ENCODE results near the gene CSAG1.
"Not testable (repeated sequence)": the region's sequence is repeated elsewhere in the genome, so short reads cannot be mapped to it uniquely, and the experiment has no call there.

The CSAG1 gene

GRCh38 chrX:152735860-152736511 lies 2.5 kb upstream of the CSAG1 start:
- H3K36me3 ChIP-seq (ENCODE audit: control insufficient read depth, insufficient read depth, low read length) = no peaks in the 10 kb centered on the region

GRCh38 chrX:152735101-152735500 lies 1.6 kb upstream of the CSAG1 start:
- H3K27ac ChIP-seq (ENCODE audit: low read depth, low read length) = no peak overlapping the region
- no peaks in the 10 kb centered on the region for H3K4me1 ChIP-seq (ENCODE audit: control insufficient read depth, insufficient read depth, low read length)
- no peaks in the 10 kb centered on the region for H3K36me3 ChIP-seq (ENCODE audit: control insufficient read depth, insufficient read depth, low read length)
- H3K9ac ChIP-seq (ENCODE audit: low read length) = no peak overlapping the region
- H3K9me3 ChIP-seq (ENCODE audit: control insufficient read depth, insufficient read depth, low read depth, low read length) = peaks cover 12% of the 10 kb centered on the region; the same call in 1 of the 2 replicates
- no peak overlapping the region for H3K4me3 ChIP-seq (ENCODE audit: low read depth, low read length)
- H3K27me3 ChIP-seq (ENCODE audit: control insufficient read depth, insufficient read depth, low read length) = no peaks in the 10 kb centered on the region

More at GRCh38 chrX:152735860-152736511, 2.5 kb upstream of the CSAG1 start:
- H3K9me3 ChIP-seq (ENCODE audit: control insufficient read depth, insufficient read depth, low read depth, low read length) = peaks cover 12% of the 10 kb centered on the region; the same call in 1 of the 2 replicates
- H3K4me1 ChIP-seq (ENCODE audit: control insufficient read depth, insufficient read depth, low read length) = no peaks in the 10 kb centered on the region
- H3K4me3 ChIP-seq (ENCODE audit: low read depth, low read length) = no peak overlapping the region
- H3K27ac ChIP-seq (ENCODE audit: low read depth, low read length) = no peak overlapping the region
- H3K9ac ChIP-seq (ENCODE audit: low read length) = no peak overlapping the region
- H3K27me3 ChIP-seq (ENCODE audit: control insufficient read depth, insufficient read depth, low read length) = no peaks in the 10 kb centered on the region

DNA sequence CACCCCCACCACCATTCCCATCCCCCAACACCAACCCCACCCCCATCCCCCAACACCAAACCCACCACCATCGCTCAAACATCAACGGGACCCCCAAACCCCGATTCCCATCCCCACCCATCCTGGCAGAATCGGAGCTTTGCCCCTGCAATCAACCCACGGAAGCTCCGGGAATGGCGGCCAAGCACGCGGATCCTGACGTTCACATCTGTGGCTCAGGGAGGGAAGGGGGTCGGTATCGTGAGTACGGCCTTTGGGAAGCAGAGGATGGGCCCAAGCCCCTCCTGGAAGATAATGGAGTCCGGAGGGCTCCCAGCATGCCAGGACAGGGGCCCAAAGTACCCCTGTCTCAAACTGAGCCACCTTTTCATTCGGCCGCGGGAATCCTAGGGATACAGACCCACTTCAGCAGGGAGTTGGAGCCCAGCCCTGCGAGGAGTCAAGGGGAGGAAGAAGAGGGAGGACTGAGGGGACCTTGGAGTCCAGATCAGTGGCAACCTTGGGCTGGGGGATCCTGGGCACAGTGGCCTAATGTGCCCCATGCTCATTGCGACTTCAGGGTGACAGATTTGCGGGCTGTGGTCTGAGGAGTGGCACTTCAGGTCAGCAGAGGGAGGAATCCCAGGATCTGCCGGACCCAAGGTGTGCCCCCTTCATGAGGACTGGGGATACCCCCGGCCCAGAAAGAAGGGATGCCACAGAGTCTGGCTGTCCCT lies 780 bp upstream of the CSAG1 start:
- not testable (repeated sequence) for H3K9ac ChIP-seq (ENCODE audit: low read length); H3K27ac ChIP-seq (ENCODE audit: low read depth, low read length)

GRCh38 chrX:152725409-152725808 lies 8.1 kb downstream of the CSAG1 start:
- Histone ChIP-seq H3K27me3 (ENCODE audit: control insufficient read depth, insufficient read depth, low read length) (no peaks in the 10 kb centered on the region), H3K27ac (ENCODE audit: low read depth, low read length) (no peak overlapping the region), H3K36me3 (ENCODE audit: control insufficient read depth, insufficient read depth, low read length) (no peaks in the 10 kb centered on the region), H3K9me3 (ENCODE audit: control insufficient read depth, insufficient read depth, low read depth, low read length) (peaks cover 7% of the 10 kb centered on the region; the same call in 1 of the 2 replicates), H3K9ac (ENCODE audit: low read length) (no peak overlapping the region), H3K4me1 (ENCODE audit: control insufficient read depth, insufficient read depth, low read length) (no peaks in the 10 kb centered on the region), H3K4me3 (ENCODE audit: low read depth, low read length) (no peak overlapping the region)

More for the DNA sequence above, 780 bp upstream of the CSAG1 start:
- peaks cover 12% of the 10 kb centered on the region; the same call in 1 of the 2 replicates for H3K9me3 ChIP-seq (ENCODE audit: control insufficient read depth, insufficient read depth, low read depth, low read length)
- not testable (repeated sequence) for H3K36me3 ChIP-seq (ENCODE audit: control insufficient read depth, insufficient read depth, low read length); H3K27me3 ChIP-seq (ENCODE audit: control insufficient read depth, insufficient read depth, low read length); H3K4me1 ChIP-seq (ENCODE audit: control insufficient read depth, insufficient read depth, low read length); H3K4me3 ChIP-seq (ENCODE audit: low read depth, low read length)

DNA sequence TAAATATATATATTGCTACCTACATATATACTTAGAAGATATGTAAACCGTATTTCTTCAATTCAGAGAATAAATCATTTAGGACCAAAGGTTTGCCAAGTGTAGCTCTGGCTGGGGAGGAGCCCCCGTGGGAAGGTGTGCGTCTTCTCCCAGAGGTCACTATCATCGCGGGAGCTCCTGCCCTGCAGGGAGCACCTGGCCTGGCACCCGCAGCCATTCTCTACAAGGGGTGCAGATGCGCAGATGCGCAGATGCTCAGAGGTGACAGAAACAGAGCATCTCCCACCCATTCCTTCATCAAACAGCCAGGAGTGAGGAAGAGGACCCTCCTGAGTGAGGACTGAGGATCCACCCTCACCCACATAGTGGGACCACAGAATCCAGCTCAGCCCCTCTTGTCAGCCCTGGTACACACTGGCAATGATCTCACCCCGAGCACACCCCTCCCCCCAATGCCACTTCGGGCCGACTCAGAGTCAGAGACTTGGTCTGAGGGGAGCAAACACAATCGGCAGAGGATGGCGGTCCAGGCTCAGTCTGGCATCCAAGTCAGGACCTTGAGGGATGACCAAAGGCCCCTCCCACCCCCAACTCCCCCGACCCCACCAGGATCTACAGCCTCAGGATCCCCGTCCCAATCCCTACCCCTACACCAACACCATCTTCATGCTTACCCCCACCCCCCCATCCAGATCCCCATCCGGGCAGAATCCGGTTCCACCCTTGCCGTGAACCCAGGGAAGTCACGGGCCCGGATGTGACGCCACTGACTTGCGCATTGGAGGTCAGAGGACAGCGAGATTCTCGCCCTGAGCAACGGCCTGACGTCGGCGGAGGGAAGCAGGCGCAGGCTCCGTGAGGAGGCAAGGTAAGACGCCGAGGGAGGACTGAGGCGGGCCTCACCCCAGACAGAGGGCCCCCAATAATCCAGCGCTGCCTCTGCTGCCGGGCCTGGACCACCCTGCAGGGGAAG lies 19.4 kb downstream of the CSAG1 start, which contains the start of gene MAGEA2B:
TSS of gene MAGEA2B (plus strand) at position 814 of the 973 bp plus-strand sequence. CDS start 2,479 bp downstream, outside the sequence.
- not testable (repeated sequence) for H3K4me1 ChIP-seq (ENCODE audit: control insufficient read depth, insufficient read depth, low read length); H3K27me3 ChIP-seq (ENCODE audit: control insufficient read depth, insufficient read depth, low read length); H3K4me3 ChIP-seq (ENCODE audit: low read depth, low read length); H3K9ac ChIP-seq (ENCODE audit: low read length); H3K9me3 ChIP-seq (ENCODE audit: control insufficient read depth, insufficient read depth, low read depth, low read length); H3K36me3 ChIP-seq (ENCODE audit: control insufficient read depth, insufficient read depth, low read length); H3K27ac ChIP-seq (ENCODE audit: low read depth, low read length)

DNA sequence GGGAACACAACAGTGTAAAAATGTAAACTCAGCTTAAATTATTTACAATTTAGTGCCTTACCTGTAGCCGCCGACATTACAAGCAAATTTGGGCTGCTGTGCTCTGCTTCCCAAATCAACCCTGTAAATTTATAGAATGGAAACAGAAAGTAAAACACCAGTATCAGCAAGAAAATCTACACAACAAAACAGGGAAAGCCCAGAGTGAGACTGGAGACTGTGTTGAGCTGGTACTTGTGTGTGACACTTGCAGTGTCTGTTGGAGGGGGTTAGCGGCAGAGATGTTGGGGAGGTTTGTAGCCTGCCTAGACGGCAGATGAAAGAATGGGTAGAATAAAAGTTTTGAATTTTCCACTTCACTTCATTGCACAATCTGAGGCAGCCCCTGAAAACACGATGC lies 20.3 kb downstream of the CSAG1 start:
- not testable (repeated sequence) for H3K4me1 ChIP-seq (ENCODE audit: control insufficient read depth, insufficient read depth, low read length); H3K27ac ChIP-seq (ENCODE audit: low read depth, low read length); H3K9me3 ChIP-seq (ENCODE audit: control insufficient read depth, insufficient read depth, low read depth, low read length); H3K4me3 ChIP-seq (ENCODE audit: low read depth, low read length); H3K9ac ChIP-seq (ENCODE audit: low read length); H3K36me3 ChIP-seq (ENCODE audit: control insufficient read depth, insufficient read depth, low read length); H3K27me3 ChIP-seq (ENCODE audit: control insufficient read depth, insufficient read depth, low read length)

DNA sequence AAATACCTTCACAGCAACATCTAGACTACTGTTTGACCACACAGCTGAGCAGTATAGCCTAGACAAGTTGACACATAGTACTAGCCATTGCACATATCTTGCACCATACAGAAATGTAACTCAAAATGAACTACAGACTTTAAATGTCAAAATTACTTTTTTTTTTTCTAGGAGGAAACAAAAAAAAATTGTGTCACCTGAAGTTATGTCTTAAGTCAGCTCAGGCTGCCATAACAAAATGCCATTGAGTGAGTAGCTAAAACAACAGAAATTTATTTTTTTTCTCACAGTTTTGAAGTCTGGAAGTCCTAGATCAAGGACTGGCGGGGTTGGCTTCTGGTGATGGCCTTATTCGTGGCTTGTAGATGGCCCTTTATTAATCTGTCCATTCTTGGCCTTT lies 24.3 kb downstream of the CSAG1 start, which contains the start of gene CSAG2:
TSS of gene CSAG2 (minus strand) at position 101 of the 400 bp plus-strand sequence. CDS start 161 bp downstream, outside the sequence.
- not testable (repeated sequence) for H3K4me3 ChIP-seq (ENCODE audit: low read depth, low read length); H3K36me3 ChIP-seq (ENCODE audit: control insufficient read depth, insufficient read depth, low read length)

DNA sequence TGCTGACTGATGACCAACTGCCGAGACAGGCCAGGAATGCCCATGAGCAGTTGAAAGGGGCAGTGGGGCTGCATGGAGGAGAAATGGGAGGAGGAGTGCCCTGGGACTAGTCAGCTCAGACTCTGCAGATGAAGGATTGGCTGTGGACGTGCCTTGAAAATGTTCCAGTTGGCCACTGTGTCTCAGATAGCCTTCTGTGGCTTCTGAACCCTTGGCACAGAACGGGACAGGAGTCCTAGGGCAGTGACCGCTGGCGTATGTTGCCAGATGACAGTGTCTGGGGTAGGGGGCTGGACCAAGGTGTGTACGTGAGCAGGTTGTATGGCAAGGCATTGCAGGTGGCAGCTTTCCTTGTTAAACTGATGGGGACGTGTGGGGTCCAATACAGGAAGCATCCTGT lies 27.0 kb downstream of the CSAG1 start:
- H3K4me3 ChIP-seq (ENCODE audit: low read depth, low read length); H3K27me3 ChIP-seq (ENCODE audit: control insufficient read depth, insufficient read depth, low read length); H3K9me3 ChIP-seq (ENCODE audit: control insufficient read depth, insufficient read depth, low read depth, low read length); H3K27ac ChIP-seq (ENCODE audit: low read depth, low read length); H3K36me3 ChIP-seq (ENCODE audit: control insufficient read depth, insufficient read depth, low read length); H3K4me1 ChIP-seq (ENCODE audit: control insufficient read depth, insufficient read depth, low read length); H3K9ac ChIP-seq (ENCODE audit: low read length): not testable (repeated sequence)

More for the DNA sequence above, 24.3 kb downstream of the CSAG1 start, which contains the start of gene CSAG2:
- H3K9ac ChIP-seq (ENCODE audit: low read length); H3K27me3 ChIP-seq (ENCODE audit: control insufficient read depth, insufficient read depth, low read length); H3K27ac ChIP-seq (ENCODE audit: low read depth, low read length); H3K9me3 ChIP-seq (ENCODE audit: control insufficient read depth, insufficient read depth, low read depth, low read length); H3K4me1 ChIP-seq (ENCODE audit: control insufficient read depth, insufficient read depth, low read length): not testable (repeated sequence)

GRCh38 chrX:152700390-152700789 lies 33.1 kb downstream of the CSAG1 start:
- H3K27me3 ChIP-seq (ENCODE audit: control insufficient read depth, insufficient read depth, low read length); H3K4me1 ChIP-seq (ENCODE audit: control insufficient read depth, insufficient read depth, low read length); H3K9me3 ChIP-seq (ENCODE audit: control insufficient read depth, insufficient read depth, low read depth, low read length); H3K36me3 ChIP-seq (ENCODE audit: control insufficient read depth, insufficient read depth, low read length); H3K9ac ChIP-seq (ENCODE audit: low read length); H3K27ac ChIP-seq (ENCODE audit: low read depth, low read length); H3K4me3 ChIP-seq (ENCODE audit: low read depth, low read length): not testable (repeated sequence)

DNA sequence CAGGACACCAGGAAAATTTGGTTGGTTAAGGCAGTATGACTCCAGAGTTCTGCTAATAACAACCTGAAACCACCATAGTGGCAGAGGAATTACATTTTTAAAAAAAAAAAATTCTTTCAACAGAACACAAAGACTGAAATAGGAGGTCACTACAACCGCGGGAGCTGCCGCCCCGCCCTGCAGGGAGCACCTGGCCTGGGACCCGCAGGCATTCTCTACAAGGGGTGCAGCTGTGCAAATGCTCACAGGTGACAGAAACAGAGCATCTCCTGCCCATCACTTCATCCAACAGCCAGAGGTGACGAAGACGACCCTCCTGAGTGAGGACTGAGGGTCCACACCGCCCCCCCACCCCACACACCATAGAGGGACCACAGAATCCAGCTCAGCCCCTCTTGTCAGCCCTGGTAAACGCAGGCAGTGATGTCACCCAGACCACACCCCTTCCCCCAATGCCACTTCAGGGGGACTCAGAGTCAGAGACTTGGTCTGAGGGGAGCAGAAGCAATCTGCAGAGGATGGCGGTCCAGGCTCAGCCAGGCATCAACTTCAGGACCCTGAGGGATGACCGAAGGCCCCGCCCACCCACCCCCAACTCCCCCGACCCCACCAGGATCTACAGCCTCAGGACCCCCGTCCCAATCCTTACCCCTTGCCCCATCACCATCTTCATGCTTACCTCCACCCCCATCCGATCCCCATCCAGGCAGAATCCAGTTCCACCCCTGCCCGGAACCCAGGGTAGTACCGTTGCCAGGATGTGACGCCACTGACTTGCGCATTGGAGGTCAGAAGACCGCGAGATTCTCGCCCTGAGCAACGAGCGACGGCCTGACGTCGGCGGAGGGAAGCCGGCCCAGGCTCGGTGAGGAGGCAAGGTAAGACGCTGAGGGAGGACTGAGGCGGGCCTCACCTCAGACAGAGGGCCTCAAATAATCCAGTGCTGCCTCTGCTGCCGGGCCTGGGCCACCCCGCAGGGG lies 35.3 kb downstream of the CSAG1 start, which contains the start of gene MAGEA3:
TSS of gene MAGEA3 (plus strand) at position 843 of the 980 bp plus-strand sequence. CDS start 2,039 bp downstream, outside the sequence.
- not testable (repeated sequence) for H3K9me3 ChIP-seq (ENCODE audit: control insufficient read depth, insufficient read depth, low read depth, low read length); H3K36me3 ChIP-seq (ENCODE audit: control insufficient read depth, insufficient read depth, low read length); H3K4me1 ChIP-seq (ENCODE audit: control insufficient read depth, insufficient read depth, low read length); H3K4me3 ChIP-seq (ENCODE audit: low read depth, low read length); H3K27me3 ChIP-seq (ENCODE audit: control insufficient read depth, insufficient read depth, low read length); H3K9ac ChIP-seq (ENCODE audit: low read length); H3K27ac ChIP-seq (ENCODE audit: low read depth, low read length)

Measured in HUES6 (cell line).